IPS-20b (cell line): ENCODE measurements around the gene NTN3.

Source experiments
- H3K27ac ChIP-seq: one replicate; pipeline ENCODE4 v1.5.1; 2013; ENCODE audit warnings: low read length
- H3K27me3 ChIP-seq: 2 replicates; pipeline ENCODE4 v1.6.1; 2013; ENCODE audit warnings: mild to moderate bottlenecking, low read length, inconsistent platforms; ENCODE audit not compliant: insufficient read depth
- H3K36me3 ChIP-seq: 2 replicates; pipeline ENCODE4 v1.6.1; 2013; ENCODE audit warnings: low read depth, mild to moderate bottlenecking, inconsistent platforms, low read length, moderate library complexity; ENCODE audit not compliant: insufficient read depth
- H3K4me1 ChIP-seq: 2 replicates; pipeline ENCODE4 v1.6.1; 2013; ENCODE audit warnings: mild to moderate bottlenecking, control low read depth, inconsistent platforms, low read length, moderate library complexity; ENCODE audit not compliant: insufficient read depth
- H3K4me3 ChIP-seq: 2 replicates; pipeline ENCODE4 v1.5.1; 2013; ENCODE audit warnings: mild to moderate bottlenecking, low read length, inconsistent platforms
- H3K9ac ChIP-seq: 2 replicates; pipeline ENCODE4 v1.6.1; 2013; ENCODE audit warnings: low read depth, mild to moderate bottlenecking, inconsistent platforms, low read length, moderate library complexity
- H3K9me3 ChIP-seq: 2 replicates; pipeline ENCODE4 v1.6.1; 2013; ENCODE audit warnings: mild to moderate bottlenecking, low read depth, low read length, inconsistent platforms; ENCODE audit not compliant: insufficient read depth

Gene NTN3

GRCh38 chr16:2471016-2471652 lies at the start of gene NTN3:
Gene NTN3 (plus strand): TSS chr16:2471297. CDS start chr16:2471702, 405 bp downstream.
- H3K4me1 ChIP-seq = peaks cover 6% of the 10 kb centered on the region
- H3K36me3 ChIP-seq = no peaks in the 10 kb centered on the region
- H3K9me3 ChIP-seq = no peaks in the 10 kb centered on the region
- no peak within 1 kb of the TSS for H3K9ac ChIP-seq
- peak within 1 kb of the TSS; percentile 7; the same call in 1 of the 2 replicates for H3K4me3 ChIP-seq
- peaks cover 78% of the 10 kb centered on the region for H3K27me3 ChIP-seq
- no peak within 1 kb of the TSS for H3K27ac ChIP-seq

DNA sequence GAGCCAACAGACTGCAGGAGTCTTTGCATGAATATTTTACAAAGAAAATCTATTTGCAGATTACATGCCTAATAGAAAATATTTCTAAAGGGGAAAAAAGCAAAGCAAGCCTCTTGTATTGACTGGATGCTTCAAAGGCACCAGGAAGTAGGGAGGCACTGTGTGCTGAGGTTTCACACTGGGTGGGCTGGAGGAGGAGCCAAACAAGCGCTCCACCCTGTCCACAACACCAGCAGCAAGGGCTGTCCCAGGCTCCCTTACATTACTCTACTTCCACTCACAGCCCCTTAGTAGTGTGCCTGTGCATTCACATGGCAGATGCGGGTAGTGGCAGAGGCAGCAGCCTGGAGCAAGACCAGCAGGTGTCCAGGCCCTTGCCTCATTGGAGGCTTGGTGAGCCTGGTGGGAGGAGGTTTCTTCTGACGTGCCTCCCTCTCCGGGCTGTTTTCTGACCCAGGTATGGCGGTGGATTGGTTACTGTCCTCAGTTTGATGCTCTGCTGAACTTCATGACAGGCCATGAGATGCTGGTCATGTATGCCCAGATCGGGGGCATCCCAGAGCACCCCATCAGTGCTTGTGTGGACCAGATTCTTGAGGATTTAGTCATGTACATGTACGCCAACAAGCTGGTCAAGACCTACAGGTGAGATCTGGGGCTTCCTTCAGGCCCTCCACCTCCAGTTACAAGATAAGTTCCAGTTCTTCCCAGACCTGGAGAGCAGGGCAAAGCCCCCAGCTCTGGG lies 48.8 kb upstream of the NTN3 start:
- no peaks in the 10 kb centered on the region for H3K4me1 ChIP-seq
- H3K9ac ChIP-seq = no peak overlapping the region
- H3K27ac ChIP-seq = no peak overlapping the region
- H3K9me3 ChIP-seq = no peaks in the 10 kb centered on the region
- no peaks in the 10 kb centered on the region for H3K27me3 ChIP-seq
- no peaks in the 10 kb centered on the region for H3K36me3 ChIP-seq
- no peak overlapping the region for H3K4me3 ChIP-seq

DNA sequence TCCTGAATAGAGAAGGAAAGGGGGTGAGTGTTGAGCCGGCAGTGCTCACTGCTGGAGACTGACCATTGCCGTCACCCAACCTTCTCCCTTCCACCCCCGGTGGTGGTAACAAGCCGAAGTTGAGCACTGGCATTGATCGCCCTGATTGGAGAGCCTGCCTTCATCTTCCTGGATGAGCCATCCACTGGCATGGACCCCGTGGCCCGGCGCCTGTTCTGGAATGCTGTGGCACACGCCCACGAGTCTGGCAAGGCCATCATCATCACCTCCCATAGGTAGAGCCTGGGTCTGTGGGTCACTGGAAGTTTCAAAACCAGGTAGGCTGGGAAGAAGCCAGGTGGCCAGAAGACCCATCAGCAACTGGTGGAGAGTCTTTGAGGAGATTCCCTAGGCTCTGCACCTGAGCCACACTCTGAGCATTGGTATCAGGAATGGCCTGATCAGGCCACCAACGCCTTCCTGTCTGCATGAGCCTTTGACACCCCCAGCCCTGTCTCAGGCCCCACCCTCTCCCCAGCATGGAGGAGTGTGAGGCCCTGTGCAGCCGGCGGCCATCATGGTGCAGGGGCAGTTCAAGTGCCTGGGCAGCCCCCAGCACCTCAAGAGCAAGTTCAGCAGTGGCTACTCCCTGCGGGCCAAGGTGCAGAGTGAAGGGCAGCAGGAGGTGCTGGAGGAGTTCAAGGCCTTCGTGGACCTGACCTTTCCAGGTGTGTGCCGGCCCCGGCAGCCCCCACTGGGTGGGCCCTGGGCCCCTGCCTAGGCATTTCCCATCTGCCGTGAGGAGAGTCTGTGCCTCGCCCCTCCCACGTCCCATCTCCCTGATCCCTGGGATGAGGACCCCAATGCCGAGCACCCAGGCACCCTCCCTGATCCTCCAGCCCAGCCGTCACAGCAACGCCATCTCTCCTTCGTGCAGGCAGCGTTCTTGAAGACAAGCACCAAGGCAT lies 46.8 kb upstream of the NTN3 start:
- no peaks in the 10 kb centered on the region for H3K4me1 ChIP-seq
- no peak overlapping the region for H3K27ac ChIP-seq
- peaks cover 11% of the 10 kb centered on the region for H3K27me3 ChIP-seq
- no peak overlapping the region for H3K4me3 ChIP-seq
- no peaks in the 10 kb centered on the region for H3K9me3 ChIP-seq
- no peaks in the 10 kb centered on the region for H3K36me3 ChIP-seq
- no peak overlapping the region for H3K9ac ChIP-seq

DNA sequence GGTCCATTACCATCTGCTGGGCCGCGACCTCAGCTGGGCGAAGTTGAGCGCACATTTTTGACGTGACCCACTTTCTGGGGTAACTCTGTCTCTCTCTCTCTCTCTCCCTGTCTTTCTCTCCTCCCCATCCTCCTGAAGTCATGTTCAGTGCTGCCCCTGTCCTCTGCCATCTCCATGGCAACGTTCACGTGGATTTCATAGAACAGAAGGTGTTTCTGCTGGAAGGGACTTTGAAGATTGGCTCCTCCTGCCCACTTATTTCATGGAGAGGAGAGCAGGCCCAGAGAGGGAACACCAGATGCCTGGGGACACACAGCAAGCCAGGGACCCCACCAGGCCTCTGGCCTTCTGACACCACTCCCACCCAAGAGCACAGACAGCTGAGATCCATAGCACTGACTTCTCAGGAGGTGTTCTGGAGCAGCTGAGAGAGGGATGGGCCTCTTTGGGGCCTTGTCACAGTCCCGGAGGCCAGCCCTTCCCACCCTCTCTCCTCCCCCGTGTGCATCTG lies 46.0 kb upstream of the NTN3 start:
- no peak overlapping the region for H3K9ac ChIP-seq
- no peaks in the 10 kb centered on the region for H3K36me3 ChIP-seq
- H3K9me3 ChIP-seq = no peaks in the 10 kb centered on the region
- H3K27ac ChIP-seq = no peak overlapping the region
- peaks cover 11% of the 10 kb centered on the region for H3K27me3 ChIP-seq
- H3K4me3 ChIP-seq = no peak overlapping the region
- H3K4me1 ChIP-seq = no peaks in the 10 kb centered on the region; the same call in 1 of the 2 replicates

- Histone ChIP-seq H3K36me3 (peaks cover 6% of the 10 kb centered on the region), H3K4me3 (no peak overlapping the region), H3K27me3 (peaks cover 11% of the 10 kb centered on the region), H3K4me1 (peaks cover 8% of the 10 kb centered on the region; the same call in 1 of the 2 replicates), H3K9me3 (no peaks in the 10 kb centered on the region), H3K27ac (no peak overlapping the region), H3K9ac (no peak overlapping the region)
Observed at GRCh38 chr16:2425825-2426430, 45.2 kb upstream of the NTN3 start.

DNA sequence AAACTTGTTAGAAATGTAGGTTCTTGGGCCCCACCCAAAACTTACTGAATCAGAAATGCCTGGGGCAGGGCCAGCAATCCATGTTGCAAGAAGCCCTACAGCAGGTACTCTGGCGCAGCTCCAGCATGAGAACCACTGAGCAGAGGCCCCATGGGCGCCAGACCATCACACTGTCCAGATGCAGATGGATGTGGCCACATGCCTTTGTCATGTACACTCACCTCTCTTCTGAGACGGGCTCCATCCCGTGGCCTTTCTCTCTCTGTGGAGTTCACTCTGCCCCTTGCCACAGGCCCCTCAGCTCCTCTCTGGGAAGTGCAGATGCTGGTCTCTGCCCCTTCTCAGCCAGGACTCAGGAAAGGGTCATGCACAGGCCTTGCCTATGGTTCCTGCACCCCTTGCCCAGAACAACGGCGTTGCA lies 44.1 kb upstream of the NTN3 start:
- Histone ChIP-seq H3K36me3 (peaks cover 16% of the 10 kb centered on the region), H3K4me1 (peaks cover 8% of the 10 kb centered on the region; the same call in 1 of the 2 replicates), H3K9me3 (no peaks in the 10 kb centered on the region), H3K27me3 (peaks cover 11% of the 10 kb centered on the region), H3K27ac (no peak overlapping the region), H3K4me3 (no peak overlapping the region), H3K9ac (no peak overlapping the region)

DNA sequence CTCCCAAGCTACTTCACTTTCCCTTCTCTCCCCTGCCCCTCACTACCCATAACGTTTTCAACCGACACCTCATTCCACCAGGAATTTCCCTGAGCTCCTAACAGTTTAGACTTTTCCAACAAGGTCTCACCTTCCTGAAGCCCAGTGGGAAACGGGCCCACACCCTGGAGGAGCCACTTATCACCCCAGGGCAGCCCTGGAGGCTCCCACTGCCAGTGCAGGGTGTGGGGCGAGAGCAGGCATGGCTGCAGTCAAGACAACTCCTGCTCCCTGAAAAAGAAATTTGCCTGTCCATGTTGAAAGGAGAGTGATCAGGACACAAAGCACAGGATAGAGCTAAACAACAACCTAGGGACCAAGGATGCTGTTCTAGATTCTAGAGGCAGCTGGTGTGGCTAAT lies 43.6 kb upstream of the NTN3 start:
- H3K4me3 ChIP-seq = no peak overlapping the region
- peaks cover 8% of the 10 kb centered on the region; the same call in 1 of the 2 replicates for H3K4me1 ChIP-seq
- no peak overlapping the region; the same call in 1 of the 2 replicates for H3K9ac ChIP-seq
- H3K27me3 ChIP-seq = peaks cover 11% of the 10 kb centered on the region
- peaks cover 22% of the 10 kb centered on the region for H3K36me3 ChIP-seq
- H3K27ac ChIP-seq = no peak overlapping the region
- H3K9me3 ChIP-seq = no peaks in the 10 kb centered on the region

GRCh38 chr16:2428051-2428783 lies 42.9 kb upstream of the NTN3 start:
- Histone ChIP-seq H3K4me3 (peak overlapping the region; percentile 68), H3K27ac (peak overlapping the region; percentile 32), H3K27me3 (peaks cover 11% of the 10 kb centered on the region), H3K9me3 (no peaks in the 10 kb centered on the region), H3K9ac (peak overlapping the region; percentile 75), H3K4me1 (peaks cover 8% of the 10 kb centered on the region; the same call in 1 of the 2 replicates), H3K36me3 (peaks cover 29% of the 10 kb centered on the region)

DNA sequence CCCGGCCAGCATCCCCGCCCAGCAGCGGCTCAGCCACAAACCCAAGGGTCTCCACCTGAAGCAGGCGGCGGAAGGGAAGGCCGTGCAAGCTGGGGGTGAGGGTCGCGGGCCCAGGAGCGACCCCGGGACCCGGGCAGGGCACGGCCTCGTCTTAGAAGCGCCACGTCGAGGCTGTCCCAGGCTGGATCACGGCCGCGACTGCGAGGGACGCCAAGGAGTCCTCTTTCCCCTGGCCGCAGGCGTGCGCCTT lies 42.4 kb upstream of the NTN3 start:
- Histone ChIP-seq H3K36me3 (peaks cover 34% of the 10 kb centered on the region), H3K27me3 (peaks cover 11% of the 10 kb centered on the region), H3K4me3 (peak overlapping the region; percentile 68), H3K9me3 (no peaks in the 10 kb centered on the region), H3K4me1 (peaks cover 8% of the 10 kb centered on the region; the same call in 1 of the 2 replicates), H3K9ac (peak overlapping the region; percentile 75), H3K27ac (peak overlapping the region; percentile 32)

DNA sequence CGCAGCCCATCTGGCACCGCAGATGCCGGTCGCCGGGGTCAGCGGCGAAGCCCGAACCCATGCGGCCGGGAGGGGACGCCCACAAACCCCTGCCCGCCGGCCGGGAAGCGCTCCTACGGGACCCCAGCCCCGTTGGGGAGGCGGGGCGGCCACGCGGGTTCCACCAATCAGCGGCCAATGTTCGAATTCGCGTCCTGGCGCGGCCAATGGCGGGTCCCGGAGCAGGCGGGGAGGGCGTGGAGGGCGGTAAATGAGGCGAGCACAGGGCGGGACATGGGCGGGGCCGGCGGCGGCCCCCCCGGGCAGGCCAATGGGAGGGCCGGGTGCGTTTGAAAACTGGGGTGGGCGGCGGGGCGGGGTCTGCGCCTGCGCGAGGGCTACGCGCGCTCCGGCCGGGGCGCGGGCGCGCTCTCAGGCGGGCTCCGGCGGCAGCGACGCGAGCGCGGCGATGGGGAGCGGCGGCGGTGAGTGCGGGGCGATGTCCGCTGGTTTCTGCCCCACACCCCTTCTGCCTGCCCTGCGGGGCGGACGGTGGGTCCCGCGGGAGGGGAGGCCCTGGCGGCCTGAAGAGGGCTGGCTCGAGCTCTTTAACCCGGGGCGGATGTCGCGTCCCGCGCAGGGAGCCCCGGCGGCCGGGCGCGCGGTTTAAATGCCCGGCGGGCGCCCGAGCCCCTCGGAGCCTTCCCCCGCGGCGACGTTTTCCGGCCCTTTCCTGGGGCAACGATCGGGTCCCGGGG lies 41.9 kb upstream of the NTN3 start, which contains the start of gene CCNF:
Gene CCNF, plus strand, starts transcription at position 414 of the 737 bp plus-strand sequence. Its CDS starts 35 bp downstream, at position 449.
- H3K27ac ChIP-seq = peak within 1 kb of the TSS; percentile 32
- H3K9me3 ChIP-seq = no peaks in the 10 kb centered on the region
- H3K4me3 ChIP-seq = peak within 1 kb of the TSS; percentile 97
- peaks cover 8% of the 10 kb centered on the region; the same call in 1 of the 2 replicates for H3K4me1 ChIP-seq
- peaks cover 11% of the 10 kb centered on the region for H3K27me3 ChIP-seq
- H3K9ac ChIP-seq = peak within 1 kb of the TSS; percentile 91
- H3K36me3 ChIP-seq = peaks cover 38% of the 10 kb centered on the region
